H1 (cell line): Measurements from ENCODE around the gene DDA1.

Source experiments
- EP300 ChIP-seq, 2 experiments: IDR thresholded peaks; 1 replicate in 1 of 2; 2 replicates in 1 of 2; pipeline ENCODE4 v1.6.1; 2011 to 2012; ENCODE audit warnings: low read depth in 2 of 2, low read length in 2 of 2, mild to moderate bottlenecking in 2 of 2, borderline replicate concordance in 1 of 2, inconsistent platforms in 1 of 2, moderate library complexity in 1 of 2
- HDAC6 ChIP-seq: IDR thresholded peaks from one replicate; pipeline ENCODE4 v1.7.1; 2012; ENCODE audit warnings: low read depth, mild to moderate bottlenecking, inconsistent platforms, low read length, moderate library complexity
- JUN ChIP-seq: IDR thresholded peaks from 2 replicates; pipeline ENCODE4 v1.6.1; 2011; ENCODE audit warnings: low read depth, mild to moderate bottlenecking, improper control_type of control experiment, low read length
- POLR2A ChIP-seq, 2 experiments: IDR thresholded peaks; 1 replicate in 1 of 2; 2 replicates in 1 of 2; pipeline ENCODE4 v1.6.1; 2011; ENCODE audit warnings: low read depth in 2 of 2, low read length in 2 of 2, mild to moderate bottlenecking in 2 of 2; ENCODE audit errors: control extremely low read depth in 1 of 2
- SRF ChIP-seq: IDR thresholded peaks from 2 replicates; pipeline ENCODE4 v1.6.1; 2011; ENCODE audit warnings: mild to moderate bottlenecking, low read depth, low read length, moderate library complexity
- TF ChIP-seq, protein P1 (sequence below): fragments of 300-600 bp; sonication (generic); IDR thresholded peaks from 2 replicates; pipeline ENCODE4 v1.7.1; 2012; ENCODE audit warnings: low read length, moderate library complexity, mild to moderate bottlenecking, inconsistent platforms; ENCODE audit not compliant: insufficient replicate concordance

DNA sequence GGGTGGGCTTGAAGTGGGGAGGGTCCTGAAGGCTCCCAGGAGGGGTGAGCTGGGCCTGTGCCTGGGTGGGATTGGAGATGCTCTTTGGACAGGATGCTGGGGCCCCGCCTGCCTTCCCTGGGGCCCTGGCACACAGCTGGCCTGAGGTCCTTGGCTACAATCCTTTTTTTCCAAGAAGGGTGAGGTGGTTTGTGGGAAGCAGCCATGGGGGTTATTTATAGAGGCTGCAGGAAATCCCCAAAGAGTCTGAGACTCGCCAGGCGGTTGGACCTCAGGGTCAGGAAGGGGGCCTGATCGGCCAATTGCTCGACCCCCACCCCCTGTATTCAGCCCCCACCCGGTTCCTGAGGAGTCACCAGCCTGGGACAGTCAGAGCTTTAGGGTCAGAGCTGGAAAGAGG lies 38.0 kb downstream of the DDA1 start:
- no peak for TF ChIP-seq EP300 (IDR thresholded peaks at IDR 0.05; ENCODE audit: borderline replicate concordance in 1 of 2, low read depth in 2 of 2, low read length in 2 of 2)
- TF ChIP-seq, protein P1, sequence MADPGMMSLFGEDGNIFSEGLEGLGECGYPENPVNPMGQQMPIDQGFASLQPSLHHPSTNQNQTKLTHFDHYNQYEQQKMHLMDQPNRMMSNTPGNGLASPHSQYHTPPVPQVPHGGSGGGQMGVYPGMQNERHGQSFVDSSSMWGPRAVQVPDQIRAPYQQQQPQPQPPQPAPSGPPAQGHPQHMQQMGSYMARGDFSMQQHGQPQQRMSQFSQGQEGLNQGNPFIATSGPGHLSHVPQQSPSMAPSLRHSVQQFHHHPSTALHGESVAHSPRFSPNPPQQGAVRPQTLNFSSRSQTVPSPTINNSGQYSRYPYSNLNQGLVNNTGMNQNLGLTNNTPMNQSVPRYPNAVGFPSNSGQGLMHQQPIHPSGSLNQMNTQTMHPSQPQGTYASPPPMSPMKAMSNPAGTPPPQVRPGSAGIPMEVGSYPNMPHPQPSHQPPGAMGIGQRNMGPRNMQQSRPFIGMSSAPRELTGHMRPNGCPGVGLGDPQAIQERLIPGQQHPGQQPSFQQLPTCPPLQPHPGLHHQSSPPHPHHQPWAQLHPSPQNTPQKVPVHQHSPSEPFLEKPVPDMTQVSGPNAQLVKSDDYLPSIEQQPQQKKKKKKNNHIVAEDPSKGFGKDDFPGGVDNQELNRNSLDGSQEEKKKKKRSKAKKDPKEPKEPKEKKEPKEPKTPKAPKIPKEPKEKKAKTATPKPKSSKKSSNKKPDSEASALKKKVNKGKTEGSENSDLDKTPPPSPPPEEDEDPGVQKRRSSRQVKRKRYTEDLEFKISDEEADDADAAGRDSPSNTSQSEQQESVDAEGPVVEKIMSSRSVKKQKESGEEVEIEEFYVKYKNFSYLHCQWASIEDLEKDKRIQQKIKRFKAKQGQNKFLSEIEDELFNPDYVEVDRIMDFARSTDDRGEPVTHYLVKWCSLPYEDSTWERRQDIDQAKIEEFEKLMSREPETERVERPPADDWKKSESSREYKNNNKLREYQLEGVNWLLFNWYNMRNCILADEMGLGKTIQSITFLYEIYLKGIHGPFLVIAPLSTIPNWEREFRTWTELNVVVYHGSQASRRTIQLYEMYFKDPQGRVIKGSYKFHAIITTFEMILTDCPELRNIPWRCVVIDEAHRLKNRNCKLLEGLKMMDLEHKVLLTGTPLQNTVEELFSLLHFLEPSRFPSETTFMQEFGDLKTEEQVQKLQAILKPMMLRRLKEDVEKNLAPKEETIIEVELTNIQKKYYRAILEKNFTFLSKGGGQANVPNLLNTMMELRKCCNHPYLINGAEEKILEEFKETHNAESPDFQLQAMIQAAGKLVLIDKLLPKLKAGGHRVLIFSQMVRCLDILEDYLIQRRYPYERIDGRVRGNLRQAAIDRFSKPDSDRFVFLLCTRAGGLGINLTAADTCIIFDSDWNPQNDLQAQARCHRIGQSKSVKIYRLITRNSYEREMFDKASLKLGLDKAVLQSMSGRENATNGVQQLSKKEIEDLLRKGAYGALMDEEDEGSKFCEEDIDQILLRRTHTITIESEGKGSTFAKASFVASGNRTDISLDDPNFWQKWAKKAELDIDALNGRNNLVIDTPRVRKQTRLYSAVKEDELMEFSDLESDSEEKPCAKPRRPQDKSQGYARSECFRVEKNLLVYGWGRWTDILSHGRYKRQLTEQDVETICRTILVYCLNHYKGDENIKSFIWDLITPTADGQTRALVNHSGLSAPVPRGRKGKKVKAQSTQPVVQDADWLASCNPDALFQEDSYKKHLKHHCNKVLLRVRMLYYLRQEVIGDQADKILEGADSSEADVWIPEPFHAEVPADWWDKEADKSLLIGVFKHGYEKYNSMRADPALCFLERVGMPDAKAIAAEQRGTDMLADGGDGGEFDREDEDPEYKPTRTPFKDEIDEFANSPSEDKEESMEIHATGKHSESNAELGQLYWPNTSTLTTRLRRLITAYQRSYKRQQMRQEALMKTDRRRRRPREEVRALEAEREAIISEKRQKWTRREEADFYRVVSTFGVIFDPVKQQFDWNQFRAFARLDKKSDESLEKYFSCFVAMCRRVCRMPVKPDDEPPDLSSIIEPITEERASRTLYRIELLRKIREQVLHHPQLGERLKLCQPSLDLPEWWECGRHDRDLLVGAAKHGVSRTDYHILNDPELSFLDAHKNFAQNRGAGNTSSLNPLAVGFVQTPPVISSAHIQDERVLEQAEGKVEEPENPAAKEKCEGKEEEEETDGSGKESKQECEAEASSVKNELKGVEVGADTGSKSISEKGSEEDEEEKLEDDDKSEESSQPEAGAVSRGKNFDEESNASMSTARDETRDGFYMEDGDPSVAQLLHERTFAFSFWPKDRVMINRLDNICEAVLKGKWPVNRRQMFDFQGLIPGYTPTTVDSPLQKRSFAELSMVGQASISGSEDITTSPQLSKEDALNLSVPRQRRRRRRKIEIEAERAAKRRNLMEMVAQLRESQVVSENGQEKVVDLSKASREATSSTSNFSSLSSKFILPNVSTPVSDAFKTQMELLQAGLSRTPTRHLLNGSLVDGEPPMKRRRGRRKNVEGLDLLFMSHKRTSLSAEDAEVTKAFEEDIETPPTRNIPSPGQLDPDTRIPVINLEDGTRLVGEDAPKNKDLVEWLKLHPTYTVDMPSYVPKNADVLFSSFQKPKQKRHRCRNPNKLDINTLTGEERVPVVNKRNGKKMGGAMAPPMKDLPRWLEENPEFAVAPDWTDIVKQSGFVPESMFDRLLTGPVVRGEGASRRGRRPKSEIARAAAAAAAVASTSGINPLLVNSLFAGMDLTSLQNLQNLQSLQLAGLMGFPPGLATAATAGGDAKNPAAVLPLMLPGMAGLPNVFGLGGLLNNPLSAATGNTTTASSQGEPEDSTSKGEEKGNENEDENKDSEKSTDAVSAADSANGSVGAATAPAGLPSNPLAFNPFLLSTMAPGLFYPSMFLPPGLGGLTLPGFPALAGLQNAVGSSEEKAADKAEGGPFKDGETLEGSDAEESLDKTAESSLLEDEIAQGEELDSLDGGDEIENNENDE: no peak
- TF ChIP-seq SRF: no peak
- no peak for TF ChIP-seq POLR2A (IDR thresholded peaks at IDR 0.05; ENCODE audit: control extremely low read depth in 1 of 2, low read depth in 2 of 2, low read length in 2 of 2)
- no peak for TF ChIP-seq JUN
- TF ChIP-seq HDAC6: no peak
